SK-N-SH treated with all-trans-retinoic acid at 6 μM for 48 hours (cell line): ENCODE measurements around the gene DNAH11.

Source experiments
- ATAC-seq: fragments of 200-7000 bp; cut with Tn5 transposase; 3 replicates; pipeline ENCODE4 v1.9.1; 2020; ENCODE audit warnings: mild to moderate bottlenecking, moderate library complexity
- ARNTL ChIP-seq: fragments of 450-650 bp; formaldehyde crosslinking; IDR thresholded peaks from 2 replicates; pipeline ENCODE4 v1.5.0; 2020; ENCODE audit warnings: low read depth, mild to moderate bottlenecking, moderate library complexity, borderline replicate concordance
- BACH2 ChIP-seq: fragments of 250-450 bp; sonication (Bioruptor Pico); IDR thresholded peaks from 2 replicates; pipeline ENCODE4 v1.9.0; 2021; ENCODE audit warnings: mild to moderate bottlenecking, borderline replicate concordance
- CREB5 ChIP-seq: fragments of 250-450 bp; sonication (Bioruptor Pico); IDR thresholded peaks from 2 replicates; pipeline ENCODE4 v1.5.1; 2020; ENCODE audit warnings: low read depth, mild to moderate bottlenecking, moderate library complexity
- CSDC2 ChIP-seq: fragments of 250-450 bp; sonication (Bioruptor Pico); IDR thresholded peaks from 2 replicates; pipeline ENCODE4 v1.5.0; 2020; ENCODE audit warnings: mild to moderate bottlenecking, moderate library complexity
- CSRNP3 ChIP-seq: fragments of 250-450 bp; sonication (Bioruptor Pico); IDR thresholded peaks from 2 replicates; pipeline ENCODE4 v1.5.1; 2021; ENCODE audit warnings: mild to moderate bottlenecking, moderate library complexity
- ESRRG ChIP-seq: fragments of 250-450 bp; sonication (Bioruptor Pico); IDR thresholded peaks from 2 replicates; pipeline ENCODE4 v1.6.1; 2021; ENCODE audit warnings: mild to moderate bottlenecking
- GLIS3 ChIP-seq: fragments of 250-450 bp; sonication (Bioruptor Pico); IDR thresholded peaks from 2 replicates; pipeline ENCODE4 v1.5.0; 2020; ENCODE audit warnings: mild to moderate bottlenecking, moderate library complexity
- ISL1 ChIP-seq: fragments of 250-450 bp; sonication (Bioruptor Pico); IDR thresholded peaks from 2 replicates; pipeline ENCODE4 v2.1.2; 2022; ENCODE audit warnings: mild to moderate bottlenecking, moderate library complexity
- OSR1 ChIP-seq: fragments of 250-450 bp; sonication (Bioruptor Pico); IDR thresholded peaks from 2 replicates; pipeline ENCODE4 v1.8.0; 2022; ENCODE audit warnings: moderate library complexity, mild to moderate bottlenecking, inconsistent platforms
- POU6F1 ChIP-seq: fragments of 250-450 bp; sonication (Bioruptor Pico); IDR thresholded peaks from 2 replicates; pipeline ENCODE4 v1.8.0; 2021; ENCODE audit warnings: low read depth, mild to moderate bottlenecking, moderate library complexity, borderline replicate concordance
- RARB ChIP-seq: fragments of 250-450 bp; sonication (Bioruptor Pico); IDR thresholded peaks from 2 replicates; pipeline ENCODE4 v1.8.0; 2021; ENCODE audit warnings: mild to moderate bottlenecking, moderate library complexity
- SNAI2 ChIP-seq: fragments of 250-450 bp; sonication (Bioruptor Pico); IDR thresholded peaks from 2 replicates; pipeline ENCODE4 v1.5.0; 2020; ENCODE audit warnings: mild to moderate bottlenecking, moderate library complexity
- TCF4 ChIP-seq: fragments of 250-450 bp; sonication (Bioruptor Pico); IDR thresholded peaks from 2 replicates; pipeline ENCODE4 v1.8.0; 2021; ENCODE audit warnings: mild to moderate bottlenecking, moderate library complexity, borderline replicate concordance
- TOX ChIP-seq: fragments of 250-450 bp; sonication (Bioruptor Pico); IDR thresholded peaks from 2 replicates; pipeline ENCODE4 v1.8.0; 2021; ENCODE audit warnings: mild to moderate bottlenecking, moderate library complexity, borderline replicate concordance
- ZC3H10 ChIP-seq: fragments of 250-450 bp; sonication (Bioruptor Pico); IDR thresholded peaks from 2 replicates; pipeline ENCODE4 v1.5.1; 2021; ENCODE audit warnings: mild to moderate bottlenecking, moderate library complexity
- ZFP3 ChIP-seq: fragments of 250-450 bp; sonication (Bioruptor Pico); IDR thresholded peaks from 2 replicates; pipeline ENCODE4 v1.5.0; 2020; ENCODE audit warnings: mild to moderate bottlenecking, moderate library complexity
- ZNF565 ChIP-seq: fragments of 450-650 bp; formaldehyde crosslinking; conservative IDR thresholded peaks from 2 replicates; pipeline ENCODE4 v1.5.0; 2020; ENCODE audit warnings: low read depth, mild to moderate bottlenecking, moderate library complexity
- ZNF70 ChIP-seq: fragments of 450-650 bp; formaldehyde crosslinking; IDR thresholded peaks from 2 replicates; pipeline ENCODE4 v1.5.0; 2020; ENCODE audit warnings: mild to moderate bottlenecking, moderate library complexity
- ZNF8 ChIP-seq: fragments of 450-650 bp; formaldehyde crosslinking; IDR thresholded peaks from 2 replicates; pipeline ENCODE4 v1.5.0; 2020; ENCODE audit warnings: mild to moderate bottlenecking, moderate library complexity

The DNAH11 gene

GRCh38 chr7:21753071-21753470 lies 210.2 kb downstream of the DNAH11 start:
- no peak for ATAC-seq
- TF ChIP-seq ZNF70 (CRISPR knock-in tag) (no peak), TOX (no peak), BACH2 (CRISPR knock-in tag) (no peak)
- TF ChIP-seq, all 23 proteins: peak for 0

- TF ChIP-seq OSR1 (CRISPR knock-in tag), result no peak
- no peak for TF ChIP-seq CSDC2 (CRISPR knock-in tag)
- no peak for TF ChIP-seq POU6F1
- no peak for TF ChIP-seq SNAI2
- TF ChIP-seq CSRNP3, result no peak
- TF ChIP-seq, all 23 proteins: peak for 0
- no peak for ATAC-seq
Observed at GRCh38 chr7:21754963-21755362, 212.1 kb downstream of the DNAH11 start.

GRCh38 chr7:21757537-21758282 lies 214.9 kb downstream of the DNAH11 start:
- no peak for ATAC-seq

GRCh38 chr7:21758286-21758685 lies 215.4 kb downstream of the DNAH11 start:
- no peak for ATAC-seq

More at GRCh38 chr7:21757537-21758282, 214.9 kb downstream of the DNAH11 start:
- TF ChIP-seq TCF4 (no peak), ARNTL (CRISPR knock-in tag) (no peak)
- TF ChIP-seq, all 23 proteins: peak for 0

GRCh38 chr7:21762469-21762868 lies 219.6 kb downstream of the DNAH11 start:
- ATAC-seq, result no peak
- TF ChIP-seq ESRRG (CRISPR knock-in tag) (no peak), POU6F1 (no peak), ZNF70 (CRISPR knock-in tag) (no peak), ZFP3 (no peak), RARB (CRISPR knock-in tag) (no peak), ISL1 (CRISPR knock-in tag) (no peak), ARNTL (CRISPR knock-in tag) (no peak), BACH2 (CRISPR knock-in tag) (no peak), CREB5 (CRISPR knock-in tag) (no peak), GLIS3 (no peak), TCF4 (no peak), SNAI2 (no peak), ZNF565 (CRISPR knock-in tag) (no peak), CSDC2 (CRISPR knock-in tag) (no peak), ZC3H10 (CRISPR knock-in tag) (no peak)

More at GRCh38 chr7:21758286-21758685, 215.4 kb downstream of the DNAH11 start:
- TF ChIP-seq BACH2 (CRISPR knock-in tag), result no peak
- no peak for TF ChIP-seq TCF4
- TF ChIP-seq ESRRG (CRISPR knock-in tag), result no peak
- TF ChIP-seq ZNF8 (CRISPR knock-in tag), result no peak
- no peak for TF ChIP-seq CSRNP3
- no peak for TF ChIP-seq CREB5 (CRISPR knock-in tag)
- no peak for TF ChIP-seq RARB (CRISPR knock-in tag)
- TF ChIP-seq ARNTL (CRISPR knock-in tag), result no peak
- TF ChIP-seq, all 23 proteins: peak for 0
